ENCODE results near the gene CD109. TPM values are rescaled to one million over a fixed set of nuclear protein-coding genes. Genes with fewer than 3 reads are reported as not detected.

CD109 gene
- total and polyA plus RNA-seq, 7 experiments from 2014 or later: 0.20 to 12.3 (median 0.64) TPM

- Mint-ChIP-seq H3K4me1 (peaks cover 0 to 6% (median 0%) of the 10 kb centered on the region in 7 donors), H3K36me3 (peaks cover 0 to 3% (median 0%) of the 10 kb centered on the region in 5 donors), H3K9me3 (no peaks in the 10 kb centered on the region), H3K4me3 (no peak overlapping the region), H3K27me3 (peaks cover 0 to 4% (median 0%) of the 10 kb centered on the region in 5 donors), H3K27ac (no peak overlapping the region)
- Histone ChIP-seq H3K9me3 (ENCODE audit: control insufficient read depth in 2 of 3, low read length in 3 of 3) (no peaks in the 10 kb centered on the region), H3K36me3 (ENCODE audit: control insufficient read depth in 2 of 3, insufficient read depth in 3 of 3, low read length in 3 of 3) (no peaks in the 10 kb centered on the region), H3K4me1 (ENCODE audit: control insufficient read depth in 2 of 2, insufficient read depth in 2 of 2, low read length in 2 of 2) (no peaks in the 10 kb centered on the region), H3K4me3 (ENCODE audit: low read length) (no peak overlapping the region), H3K27me3 (ENCODE audit: control insufficient read depth in 2 of 2, insufficient read depth in 2 of 2, low read length in 2 of 2) (no peaks in the 10 kb centered on the region), H3K27ac (ENCODE audit: low read depth, low read length) (no peak overlapping the region)
- intact Hi-C loops (cut with micrococcal nuclease): loop anchor here (1.0 to 10.0 kb wide), 6 partner anchors 117 to 1788 kb away; no protein-coding TSS in a partner anchor
- ChIA-PET POLR2A (no interaction called here), CTCF (interaction anchor here (0.6 to 6.1 kb wide), 5 partner anchors 10 to 1952 kb away, joined by 3 to 90 read pairs (median 3); partner anchors contain the start of gene COL12A1)
- ATAC-seq (no peak), DNase-seq (no peak)
These were observed 42.5 kb downstream of the CD109 start for GRCh38 chr6:73738367-73739028.

DNA sequence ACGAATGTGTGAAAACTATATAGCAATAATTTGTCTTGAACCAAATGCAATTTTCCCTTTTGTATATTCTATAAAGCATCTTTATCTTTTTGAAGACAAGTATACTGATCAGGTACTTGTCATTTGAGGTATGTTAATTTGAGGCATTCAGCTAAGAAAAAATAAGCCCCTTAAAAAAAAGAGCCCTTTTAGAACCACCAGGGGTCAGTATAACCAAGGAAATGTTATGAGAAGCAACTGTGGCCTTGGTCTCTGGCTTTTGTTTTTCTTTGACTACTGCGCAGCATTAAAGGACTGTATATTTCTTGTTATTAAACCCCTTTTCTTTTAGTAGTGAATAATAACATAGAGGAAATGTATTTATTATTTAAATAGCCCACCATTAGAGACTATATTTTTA is 43.1 kb downstream of the CD109 start:
- Histone ChIP-seq H3K9me3 (ENCODE audit: control insufficient read depth in 2 of 3, low read length in 3 of 3) (no peaks in the 10 kb centered on the region), H3K4me3 (ENCODE audit: low read length) (no peak overlapping the region), H3K36me3 (ENCODE audit: control insufficient read depth in 2 of 3, insufficient read depth in 3 of 3, low read length in 3 of 3) (no peaks in the 10 kb centered on the region), H3K27me3 (ENCODE audit: control insufficient read depth in 2 of 2, insufficient read depth in 2 of 2, low read length in 2 of 2) (no peaks in the 10 kb centered on the region), H3K27ac (ENCODE audit: low read depth, low read length) (no peak overlapping the region), H3K4me1 (ENCODE audit: control insufficient read depth in 2 of 2, insufficient read depth in 2 of 2, low read length in 2 of 2) (no peaks in the 10 kb centered on the region)
- peaks cover 0 to 4% (median 0%) of the 10 kb centered on the region in 5 donors for H3K27me3 Mint-ChIP-seq
- no peak overlapping the region for H3K27ac Mint-ChIP-seq
- ATAC-seq: peak; percentile 76
- peak in 7 of 9 donors; percentile 31 to 69 (median 57) for DNase-seq
- H3K4me1 Mint-ChIP-seq: peaks cover 0 to 4% (median 0%) of the 10 kb centered on the region in 7 donors
- CTCF ChIA-PET: interaction anchor here (0.6 to 6.1 kb wide), 5 partner anchors 9 to 1952 kb away, joined by 3 to 90 read pairs (median 3); partner anchors contain the start of gene COL12A1
- H3K36me3 Mint-ChIP-seq: peaks cover 0 to 3% (median 0%) of the 10 kb centered on the region in 5 donors
- no peaks in the 10 kb centered on the region for H3K9me3 Mint-ChIP-seq
- H3K4me3 Mint-ChIP-seq: no peak overlapping the region
- POLR2A ChIA-PET: no interaction called here
- intact Hi-C loops (cut with micrococcal nuclease): loop anchor here (1.0 to 10.0 kb wide), 6 partner anchors 116 to 1787 kb away; no protein-coding TSS in a partner anchor

- Histone ChIP-seq H3K4me1 (ENCODE audit: control insufficient read depth in 2 of 2, insufficient read depth in 2 of 2, low read length in 2 of 2) (no peaks in the 10 kb centered on the region), H3K36me3 (ENCODE audit: control insufficient read depth in 2 of 3, insufficient read depth in 3 of 3, low read length in 3 of 3) (no peaks in the 10 kb centered on the region), H3K27me3 (ENCODE audit: control insufficient read depth in 2 of 2, insufficient read depth in 2 of 2, low read length in 2 of 2) (no peaks in the 10 kb centered on the region), H3K4me3 (ENCODE audit: low read length) (no peak overlapping the region), H3K27ac (ENCODE audit: low read depth, low read length) (no peak overlapping the region), H3K9me3 (ENCODE audit: control insufficient read depth in 2 of 3, low read length in 3 of 3) (no peaks in the 10 kb centered on the region)
- ChIA-PET POLR2A (no interaction called here), CTCF (interaction anchor here (1.4 to 3.0 kb wide), 2 partner anchors 10 to 1467 kb away, joined by 7 to 14 read pairs; no protein-coding TSS in a partner anchor)
- intact Hi-C loops (cut with micrococcal nuclease): loop anchor here in 1 of 2 donors (10.0 kb wide), 1 partner anchor 222 kb away; no protein-coding TSS in a partner anchor
- Mint-ChIP-seq H3K27ac (no peak overlapping the region), H3K4me1 (peaks cover 0 to 2% (median 0%) of the 10 kb centered on the region in 7 donors), H3K36me3 (peaks cover 0 to 5% (median 0%) of the 10 kb centered on the region in 5 donors), H3K9me3 (no peaks in the 10 kb centered on the region), H3K27me3 (peaks cover 0 to 3% (median 0%) of the 10 kb centered on the region in 5 donors), H3K4me3 (no peak overlapping the region)
- no peak for DNase-seq
- ATAC-seq: no peak
These were observed 46.4 kb downstream of the CD109 start for GRCh38 chr6:73742433-73742832.

- ATAC-seq: no peak
- Histone ChIP-seq H3K27me3 (ENCODE audit: control insufficient read depth in 2 of 2, insufficient read depth in 2 of 2, low read length in 2 of 2) (no peaks in the 10 kb centered on the region), H3K4me1 (ENCODE audit: control insufficient read depth in 2 of 2, insufficient read depth in 2 of 2, low read length in 2 of 2) (no peaks in the 10 kb centered on the region), H3K4me3 (ENCODE audit: low read length) (no peak overlapping the region), H3K27ac (ENCODE audit: low read depth, low read length) (no peak overlapping the region), H3K36me3 (ENCODE audit: control insufficient read depth in 2 of 3, insufficient read depth in 3 of 3, low read length in 3 of 3) (no peaks in the 10 kb centered on the region), H3K9me3 (ENCODE audit: control insufficient read depth in 2 of 3, low read length in 3 of 3) (no peaks in the 10 kb centered on the region)
- POLR2A ChIA-PET: no interaction called here
- CTCF ChIA-PET: interaction anchor here (0.6 to 3.0 kb wide), 3 partner anchors 10 to 1466 kb away, joined by 4 to 14 read pairs (median 7); no protein-coding TSS in a partner anchor
- Mint-ChIP-seq H3K9me3 (no peaks in the 10 kb centered on the region), H3K27ac (no peak overlapping the region), H3K4me3 (no peak overlapping the region), H3K36me3 (peaks cover 0 to 5% (median 0%) of the 10 kb centered on the region in 5 donors), H3K4me1 (peaks cover 0 to 2% (median 0%) of the 10 kb centered on the region in 7 donors), H3K27me3 (no peaks in the 10 kb centered on the region)
- intact Hi-C loops (cut with micrococcal nuclease): loop anchor here in 1 of 2 donors (10.0 kb wide), 1 partner anchor 222 kb away; no protein-coding TSS in a partner anchor
- DNase-seq: no peak
These were observed 47.1 kb downstream of the CD109 start for GRCh38 chr6:73743081-73743480.

- Mint-ChIP-seq H3K4me3 (no peak overlapping the region), H3K9me3 (no peaks in the 10 kb centered on the region), H3K27me3 (no peaks in the 10 kb centered on the region), H3K27ac (no peak overlapping the region), H3K4me1 (peaks cover 0 to 2% (median 0%) of the 10 kb centered on the region in 7 donors), H3K36me3 (peaks cover 0 to 5% (median 0%) of the 10 kb centered on the region in 5 donors)
- no peak overlapping the region for H3K27ac ChIP-seq (ENCODE audit: low read depth, low read length)
- no peak for DNase-seq
- H3K4me3 ChIP-seq (ENCODE audit: low read length): no peak overlapping the region
- ATAC-seq: no peak
- H3K4me1 ChIP-seq (ENCODE audit: control insufficient read depth in 2 of 2, insufficient read depth in 2 of 2, low read length in 2 of 2): no peaks in the 10 kb centered on the region
- no peaks in the 10 kb centered on the region for H3K36me3 ChIP-seq (ENCODE audit: control insufficient read depth in 2 of 3, insufficient read depth in 3 of 3, low read length in 3 of 3)
- CTCF ChIA-PET: interaction anchor here (0.6 to 3.0 kb wide), 3 partner anchors 11 to 1466 kb away, joined by 4 to 14 read pairs (median 7); no protein-coding TSS in a partner anchor
- H3K27me3 ChIP-seq (ENCODE audit: control insufficient read depth in 2 of 2, insufficient read depth in 2 of 2, low read length in 2 of 2): no peaks in the 10 kb centered on the region
- H3K9me3 ChIP-seq (ENCODE audit: control insufficient read depth in 2 of 3, low read length in 3 of 3): no peaks in the 10 kb centered on the region
- POLR2A ChIA-PET: no interaction called here
- intact Hi-C loops (cut with micrococcal nuclease): loop anchor here in 1 of 2 donors (10.0 kb wide), 1 partner anchor 221 kb away; no protein-coding TSS in a partner anchor
These were observed 47.6 kb downstream of the CD109 start for GRCh38 chr6:73743556-73743955.

- no peak overlapping the region for H3K27ac Mint-ChIP-seq
- peak overlapping the region; percentile 17 for H3K4me3 ChIP-seq (ENCODE audit: low read length)
- no peaks in the 10 kb centered on the region for H3K4me1 ChIP-seq (ENCODE audit: control insufficient read depth in 2 of 2, insufficient read depth in 2 of 2, low read length in 2 of 2)
- intact Hi-C loops (cut with micrococcal nuclease): loop anchor here in 1 of 2 donors (10.0 kb wide), 1 partner anchor 218 kb away; no protein-coding TSS in a partner anchor
- ChIA-PET POLR2A (no interaction called here), CTCF (no interaction called here)
- H3K9me3 Mint-ChIP-seq: no peaks in the 10 kb centered on the region
- ATAC-seq: no peak
- H3K36me3 Mint-ChIP-seq: peaks cover 0 to 7% (median 0%) of the 10 kb centered on the region in 5 donors
- no peaks in the 10 kb centered on the region for H3K9me3 ChIP-seq (ENCODE audit: control insufficient read depth in 2 of 3, low read length in 3 of 3)
- H3K4me1 Mint-ChIP-seq: peaks cover 0 to 2% (median 0%) of the 10 kb centered on the region in 7 donors
- no peaks in the 10 kb centered on the region for H3K27me3 ChIP-seq (ENCODE audit: control insufficient read depth in 2 of 2, insufficient read depth in 2 of 2, low read length in 2 of 2)
- H3K27me3 Mint-ChIP-seq: no peaks in the 10 kb centered on the region
- no peaks in the 10 kb centered on the region for H3K36me3 ChIP-seq (ENCODE audit: control insufficient read depth in 2 of 3, insufficient read depth in 3 of 3, low read length in 3 of 3)
- DNase-seq: no peak
- H3K27ac ChIP-seq (ENCODE audit: low read depth, low read length): no peak overlapping the region
- H3K4me3 Mint-ChIP-seq: no peak overlapping the region
These were observed 50.8 kb downstream of the CD109 start for GRCh38 chr6:73746787-73747186.

All from naive thymus-derived CD4-positive, alpha-beta T cell (primary cell).